Measurements from ENCODE around the gene OR4Q3. TPM values are rescaled to one million over a fixed set of nuclear protein-coding genes. Genes with fewer than 3 reads are reported as not detected.
"Not testable (repeated sequence)": the region's sequence is repeated elsewhere in the genome, so short reads cannot be mapped to it uniquely, and the experiment has no call there.

Gene OR4Q3
- total and polyA plus RNA-seq, 2 experiments from 2014 or later = not detected

DNA sequence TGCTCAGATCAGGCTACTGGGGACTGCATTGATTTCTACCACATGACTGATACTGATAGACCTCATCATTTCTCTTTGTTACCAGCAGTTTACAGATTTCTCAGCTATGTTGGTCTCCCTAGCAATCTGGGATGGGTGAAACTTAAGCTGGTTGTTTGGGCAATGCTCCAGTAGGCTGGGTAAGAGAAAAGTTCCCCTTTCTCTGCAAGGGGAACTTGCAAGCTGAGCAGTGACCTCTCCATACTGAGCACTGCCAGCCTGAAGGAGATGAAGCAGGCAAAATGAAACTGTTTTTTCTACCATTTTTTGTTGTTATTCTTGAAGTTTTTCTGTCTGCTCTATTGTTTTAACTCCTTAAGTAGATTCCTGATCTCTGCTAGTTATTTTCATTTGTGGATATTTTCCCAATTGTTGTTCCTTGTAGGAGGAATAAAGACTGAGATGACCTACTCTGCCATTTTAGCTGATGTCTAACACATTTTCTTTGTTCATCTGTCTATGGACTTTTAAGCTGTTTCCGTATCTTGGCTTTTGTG lies 28.6 kb downstream of the OR4Q3 start:
- Histone ChIP-seq H3K27ac (ENCODE audit: low read depth) (no peak overlapping the region), H3K27me3 (ENCODE audit: insufficient read depth) (no peaks in the 10 kb centered on the region), H3K9me2 (ENCODE audit: insufficient read depth) (no peaks in the 10 kb centered on the region), H3K36me3 (ENCODE audit: insufficient read depth) (peaks cover 25% of the 10 kb centered on the region), H3F3A (replicated peaks; ENCODE audit: low read depth) (no peaks in the 10 kb centered on the region), H2AFZ (no peak overlapping the region), H3K4me3 (no peak overlapping the region; the same call in 1 of the 2 replicates), H4K20me1 (replicated peaks; ENCODE audit: insufficient read depth) (no peaks in the 10 kb centered on the region), H3K4me1 (ENCODE audit: insufficient read depth) (no peaks in the 10 kb centered on the region), H3K4me2 (no peak overlapping the region), H3K79me2 (replicated peaks; ENCODE audit: insufficient read depth) (no peaks in the 10 kb centered on the region)
- H3K4me1 Mint-ChIP-seq = no peaks in the 10 kb centered on the region
- H3K27me3 Mint-ChIP-seq (ENCODE audit: insufficient read depth, low read depth, poor library complexity) = peaks cover 6% of the 10 kb centered on the region
- H3K4me3 Mint-ChIP-seq = no peak overlapping the region
- no peak for DNase-seq (ENCODE audit: low spot score)
- H3K27ac Mint-ChIP-seq = no peak overlapping the region
- no peak for TF ChIP-seq ZNF462 (CRISPR knock-in tag; IDR thresholded peaks at IDR 0.05)
- TF ChIP-seq ZNF331 (CRISPR knock-in tag; IDR thresholded peaks at IDR 0.05; ENCODE audit: low read depth) = no peak
- TF ChIP-seq, protein P1, sequence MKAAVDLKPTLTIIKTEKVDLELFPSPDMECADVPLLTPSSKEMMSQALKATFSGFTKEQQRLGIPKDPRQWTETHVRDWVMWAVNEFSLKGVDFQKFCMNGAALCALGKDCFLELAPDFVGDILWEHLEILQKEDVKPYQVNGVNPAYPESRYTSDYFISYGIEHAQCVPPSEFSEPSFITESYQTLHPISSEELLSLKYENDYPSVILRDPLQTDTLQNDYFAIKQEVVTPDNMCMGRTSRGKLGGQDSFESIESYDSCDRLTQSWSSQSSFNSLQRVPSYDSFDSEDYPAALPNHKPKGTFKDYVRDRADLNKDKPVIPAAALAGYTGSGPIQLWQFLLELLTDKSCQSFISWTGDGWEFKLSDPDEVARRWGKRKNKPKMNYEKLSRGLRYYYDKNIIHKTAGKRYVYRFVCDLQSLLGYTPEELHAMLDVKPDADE (IDR thresholded peaks at IDR 0.05) = no peak
- TF ChIP-seq, protein P2, sequence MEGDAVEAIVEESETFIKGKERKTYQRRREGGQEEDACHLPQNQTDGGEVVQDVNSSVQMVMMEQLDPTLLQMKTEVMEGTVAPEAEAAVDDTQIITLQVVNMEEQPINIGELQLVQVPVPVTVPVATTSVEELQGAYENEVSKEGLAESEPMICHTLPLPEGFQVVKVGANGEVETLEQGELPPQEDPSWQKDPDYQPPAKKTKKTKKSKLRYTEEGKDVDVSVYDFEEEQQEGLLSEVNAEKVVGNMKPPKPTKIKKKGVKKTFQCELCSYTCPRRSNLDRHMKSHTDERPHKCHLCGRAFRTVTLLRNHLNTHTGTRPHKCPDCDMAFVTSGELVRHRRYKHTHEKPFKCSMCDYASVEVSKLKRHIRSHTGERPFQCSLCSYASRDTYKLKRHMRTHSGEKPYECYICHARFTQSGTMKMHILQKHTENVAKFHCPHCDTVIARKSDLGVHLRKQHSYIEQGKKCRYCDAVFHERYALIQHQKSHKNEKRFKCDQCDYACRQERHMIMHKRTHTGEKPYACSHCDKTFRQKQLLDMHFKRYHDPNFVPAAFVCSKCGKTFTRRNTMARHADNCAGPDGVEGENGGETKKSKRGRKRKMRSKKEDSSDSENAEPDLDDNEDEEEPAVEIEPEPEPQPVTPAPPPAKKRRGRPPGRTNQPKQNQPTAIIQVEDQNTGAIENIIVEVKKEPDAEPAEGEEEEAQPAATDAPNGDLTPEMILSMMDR (conservative IDR thresholded peaks at IDR 0.05; ENCODE audit: low read depth in 2 of 2) = no peak
- TF ChIP-seq JUNB (IDR thresholded peaks at IDR 0.05; ENCODE audit: unreplicated experiment) = no peak
- no peak for TF ChIP-seq ZNF114 (CRISPR knock-in tag; IDR thresholded peaks at IDR 0.05)
- TF ChIP-seq EZH2 (IDR thresholded peaks at IDR 0.05; ENCODE audit: low read depth, unreplicated experiment) = no peak
- no peak for TF ChIP-seq NANOG (IDR thresholded peaks at IDR 0.05; ENCODE audit: borderline replicate concordance)
- no peak for TF ChIP-seq CREB1 (CRISPR knock-in tag; IDR thresholded peaks at IDR 0.05; ENCODE audit: low read depth)
- TF ChIP-seq EZH2phosphoT487 (IDR thresholded peaks at IDR 0.05; ENCODE audit: unreplicated experiment) = no peak
- TF ChIP-seq POLR2AphosphoS5 (IDR thresholded peaks at IDR 0.05; ENCODE audit: low read depth) = no peak
- peaks cover 36% of the 10 kb centered on the region; the same call in 2 of the 3 replicates for H3K9me3 Mint-ChIP-seq
- no peak for ATAC-seq
- peaks cover 47% of the 10 kb centered on the region for H3K36me3 Mint-ChIP-seq (ENCODE audit: low read depth)

DNA sequence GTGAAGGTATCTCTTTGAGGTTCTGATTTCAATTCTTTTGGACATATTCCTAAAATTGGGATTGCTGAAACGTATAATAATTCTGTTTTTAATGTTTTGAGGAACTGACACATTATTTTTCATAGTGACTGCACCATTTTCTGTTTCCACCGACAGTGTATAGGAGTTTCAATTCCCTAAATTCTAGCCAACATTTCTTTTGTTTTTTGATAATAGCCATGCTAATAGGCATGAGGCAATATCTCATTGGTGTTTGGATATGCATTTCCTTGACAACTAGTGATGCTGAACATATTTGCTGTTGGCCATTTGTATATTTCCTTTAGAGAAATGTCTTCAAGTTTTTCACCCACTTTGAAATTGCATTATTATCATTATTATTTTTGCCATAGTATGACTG lies 29.1 kb downstream of the OR4Q3 start:
- H3K79me2 ChIP-seq (replicated peaks; ENCODE audit: insufficient read depth); H3K4me2 ChIP-seq; ATAC-seq; H3K9me2 ChIP-seq (ENCODE audit: insufficient read depth); H3K4me3 ChIP-seq; H3K27me3 ChIP-seq (ENCODE audit: insufficient read depth); H3K4me1 Mint-ChIP-seq; H3K27ac Mint-ChIP-seq; H3K27ac ChIP-seq (ENCODE audit: low read depth); H3K27me3 Mint-ChIP-seq (ENCODE audit: insufficient read depth, low read depth, poor library complexity); H4K20me1 ChIP-seq (replicated peaks; ENCODE audit: insufficient read depth); H3K4me1 ChIP-seq (ENCODE audit: insufficient read depth); H3F3A ChIP-seq (replicated peaks; ENCODE audit: low read depth); H2AFZ ChIP-seq; DNase-seq (ENCODE audit: low spot score); H3K4me3 Mint-ChIP-seq: not testable (repeated sequence)
- Mint-ChIP-seq H3K36me3 (ENCODE audit: low read depth) (peaks cover 48% of the 10 kb centered on the region), H3K9me3 (peaks cover 41% of the 10 kb centered on the region; the same call in 2 of the 3 replicates)
- H3K36me3 ChIP-seq (ENCODE audit: insufficient read depth) = peaks cover 25% of the 10 kb centered on the region

All from GM23338 (cell line).